Transverse colon (tissue), 4 donors: ENCODE data around the gene CCDC197. TPM values are rescaled to one million over a fixed set of nuclear protein-coding genes. Genes with fewer than 3 reads are reported as not detected.

Experiments used
- DNase-seq: peaks from one replicate; pipeline ENCODE4 v3.0.0-alpha.2; 2019
- H3K27ac ChIP-seq, 4 donors: fragments of 200-600 bp; sonication (generic); 2 replicates each; pipeline ENCODE4 v1.5.1; 2016 to 2018; ENCODE audit warnings: inconsistent platforms in 4 of 4
- H3K27me3 ChIP-seq: fragments of 200-600 bp; sonication (generic); 2 replicates; pipeline ENCODE4 v1.5.1; 2017; ENCODE audit warnings: inconsistent platforms
- H3K36me3 ChIP-seq, 4 donors: fragments of 200-600 bp; sonication (generic); 2 replicates each; pipeline ENCODE4 v1.5.1; 2017 to 2019; ENCODE audit warnings: inconsistent platforms in 4 of 4
- H3K4me1 ChIP-seq, 4 donors: fragments of 200-600 bp; sonication (generic); 2 replicates each; pipeline ENCODE4 v1.5.1; 2017 to 2020; ENCODE audit warnings: inconsistent platforms in 4 of 4
- H3K4me3 ChIP-seq, 4 donors: fragments of 200-600 bp; sonication (generic); 1 replicate in 1 of 4; 2 replicates in 3 of 4; pipeline versions ENCODE4 v1.5.1 to v1.6.1; 2017 to 2019; ENCODE audit warnings: inconsistent platforms in 4 of 4
- H3K9me3 ChIP-seq, 2 donors: fragments of 200-600 bp; sonication (generic); 2 replicates each; pipeline ENCODE4 v1.5.1; 2017 to 2019; ENCODE audit warnings: inconsistent platforms in 2 of 2
- EP300 ChIP-seq: sonication (generic); formaldehyde crosslinking; IDR thresholded peaks from one replicate; pipeline ENCODE4 v1.6.1; 2017; ENCODE audit warnings: antibody characterized with exemption, low read depth
- POLR2A ChIP-seq: fragments of 450-650 bp; IDR thresholded peaks from one replicate; pipeline ENCODE4 v1.6.1; 2016; ENCODE audit warnings: antibody characterized with exemption, mild to moderate bottlenecking, moderate library complexity
- POLR2AphosphoS5 ChIP-seq, 3 donors: sonication (generic); formaldehyde crosslinking; IDR thresholded peaks; one replicate each; pipeline ENCODE4 v1.6.1; 2016; ENCODE audit warnings: antibody characterized with exemption in 3 of 3
- WGBS, 2 donors: methylation state at CpG; one replicate each; pipeline ENCODE4 v1.1.5; 2018; ENCODE audit warnings: low coverage in 1 of 2; 5-methylcytosine and 5-hydroxymethylcytosine counted together
- in situ Hi-C, 4 donors: fragments of 200-750 bp; cut with MboI; loops; one replicate each; pipeline versions ENCODE4 v1.15.0 to v1.15.1; 2017; ENCODE audit warnings: low sequenced_read_pairs in 3 of 4, low pct_ligation_motif_present in 1 of 4, low pct_unique_long_range_greater_than_20kb in 1 of 4
- intact Hi-C: fragments of 100-400 bp; cut with DNase I; formaldehyde crosslinking; loops from one replicate; pipeline ENCODE4 v1.15.1; 2023; ENCODE audit warnings: low total_unique reads
- total RNA-seq, 4 donors: library from RNA; depleted of rRNA; stranded (reverse); fragments of >200 nt; gene quantifications; one replicate each; pipeline ENCODE4 v1.1.0, GENCODE V29; 2016
- TF ChIP-seq, protein P1 (sequence below), 5 experiments: fragments of 200-600 bp in 3 of 5; fragments of 450-650 bp in 2 of 5; sonication (generic) in 3 of 5; IDR thresholded peaks; 1 replicate in 2 of 5; 2 replicates in 3 of 5; pipeline ENCODE4 v1.5.1; 2016 to 2017; ENCODE audit warnings: antibody characterized with exemption in 5 of 5, inconsistent platforms in 3 of 5, mild to moderate bottlenecking in 2 of 5, moderate library complexity in 1 of 5

The CCDC197 gene
- total RNA-seq, 4 donors from 2014 or later, result not detected

DNA sequence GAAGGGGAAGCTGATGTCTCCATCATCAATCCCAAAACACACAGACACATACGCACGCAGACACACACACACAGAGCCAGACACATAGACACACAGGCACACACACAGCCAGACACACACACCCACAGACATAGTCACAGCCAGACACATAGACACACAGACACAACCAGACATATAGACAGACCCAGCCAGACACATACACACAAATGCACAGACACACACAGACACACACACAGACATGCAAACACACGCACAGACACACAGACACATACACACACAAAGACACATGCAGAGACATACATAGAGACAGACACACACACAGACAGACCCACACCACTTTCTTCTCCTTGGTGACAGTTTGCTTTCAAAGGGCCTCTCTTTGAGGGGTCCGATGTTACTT is 6.3 kb downstream of the CCDC197 start:
- in situ Hi-C loops, result loop anchor here in 3 of 4 donors (5.0 kb wide), 2 partner anchors 61 to 66 kb away; no protein-coding TSS in a partner anchor
- H3K36me3 ChIP-seq, result no peaks in the 10 kb centered on the region
- no peak overlapping the region for H3K4me3 ChIP-seq
- WGBS, 2 donors, result 88% methylated on average over 4 of the region's 4 CpGs; no CpG with 5 or more reads in 1 of the 2 donors
- H3K4me1 ChIP-seq, result peaks cover 0 to 8% (median 0%) of the 10 kb centered on the region in 4 donors
- no peak for DNase-seq
- no peaks in the 10 kb centered on the region for H3K9me3 ChIP-seq
- no peak overlapping the region for H3K27ac ChIP-seq
- intact Hi-C loops, result no loop called here
- TF ChIP-seq POLR2AphosphoS5 (IDR thresholded peaks at IDR 0.05), result no peak
- no peak for TF ChIP-seq EP300
- TF ChIP-seq POLR2A, result no peak
- TF ChIP-seq, protein P1, sequence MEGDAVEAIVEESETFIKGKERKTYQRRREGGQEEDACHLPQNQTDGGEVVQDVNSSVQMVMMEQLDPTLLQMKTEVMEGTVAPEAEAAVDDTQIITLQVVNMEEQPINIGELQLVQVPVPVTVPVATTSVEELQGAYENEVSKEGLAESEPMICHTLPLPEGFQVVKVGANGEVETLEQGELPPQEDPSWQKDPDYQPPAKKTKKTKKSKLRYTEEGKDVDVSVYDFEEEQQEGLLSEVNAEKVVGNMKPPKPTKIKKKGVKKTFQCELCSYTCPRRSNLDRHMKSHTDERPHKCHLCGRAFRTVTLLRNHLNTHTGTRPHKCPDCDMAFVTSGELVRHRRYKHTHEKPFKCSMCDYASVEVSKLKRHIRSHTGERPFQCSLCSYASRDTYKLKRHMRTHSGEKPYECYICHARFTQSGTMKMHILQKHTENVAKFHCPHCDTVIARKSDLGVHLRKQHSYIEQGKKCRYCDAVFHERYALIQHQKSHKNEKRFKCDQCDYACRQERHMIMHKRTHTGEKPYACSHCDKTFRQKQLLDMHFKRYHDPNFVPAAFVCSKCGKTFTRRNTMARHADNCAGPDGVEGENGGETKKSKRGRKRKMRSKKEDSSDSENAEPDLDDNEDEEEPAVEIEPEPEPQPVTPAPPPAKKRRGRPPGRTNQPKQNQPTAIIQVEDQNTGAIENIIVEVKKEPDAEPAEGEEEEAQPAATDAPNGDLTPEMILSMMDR (IDR thresholded peaks at IDR 0.05), result no peak
- H3K27me3 ChIP-seq, result no peaks in the 10 kb centered on the region

DNA sequence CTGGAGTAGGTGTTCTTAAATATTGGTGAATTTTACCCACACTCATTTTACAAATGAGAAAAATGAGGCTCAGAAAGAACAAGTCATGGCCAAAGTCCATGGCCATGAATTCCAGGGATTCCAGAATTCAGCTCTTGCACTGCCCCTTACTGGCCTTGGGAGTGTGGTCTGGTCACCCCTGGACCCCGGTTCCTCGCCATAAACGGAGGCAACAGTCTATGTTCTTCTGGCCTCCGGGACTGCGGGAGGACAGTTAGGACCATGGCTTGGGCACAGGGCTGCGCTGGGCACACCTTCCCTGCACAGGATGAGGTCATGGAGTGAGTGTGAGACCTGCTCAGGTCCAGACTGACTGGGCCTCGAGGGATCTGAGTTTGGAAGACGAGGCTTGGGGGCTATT is 6.9 kb downstream of the CCDC197 start:
- 67% methylated on average over 8 of the region's 8 CpGs; no CpG with 5 or more reads in 1 of the 2 donors for WGBS, 2 donors
- Histone ChIP-seq H3K27ac (no peak overlapping the region), H3K36me3 (no peaks in the 10 kb centered on the region), H3K4me3 (no peak overlapping the region), H3K4me1 (peaks cover 0 to 8% (median 0%) of the 10 kb centered on the region in 4 donors), H3K27me3 (no peaks in the 10 kb centered on the region), H3K9me3 (no peaks in the 10 kb centered on the region)
- no peak for DNase-seq
- in situ Hi-C loops (loop anchor here in 3 of 4 donors (5.0 kb wide), 2 partner anchors 62 to 67 kb away; no protein-coding TSS in a partner anchor), intact Hi-C loops (no loop called here)
- TF ChIP-seq EP300 (no peak), POLR2AphosphoS5 (IDR thresholded peaks at IDR 0.05) (no peak), POLR2A (no peak)
- TF ChIP-seq, protein P1 (IDR thresholded peaks at IDR 0.05), result no peak

DNA sequence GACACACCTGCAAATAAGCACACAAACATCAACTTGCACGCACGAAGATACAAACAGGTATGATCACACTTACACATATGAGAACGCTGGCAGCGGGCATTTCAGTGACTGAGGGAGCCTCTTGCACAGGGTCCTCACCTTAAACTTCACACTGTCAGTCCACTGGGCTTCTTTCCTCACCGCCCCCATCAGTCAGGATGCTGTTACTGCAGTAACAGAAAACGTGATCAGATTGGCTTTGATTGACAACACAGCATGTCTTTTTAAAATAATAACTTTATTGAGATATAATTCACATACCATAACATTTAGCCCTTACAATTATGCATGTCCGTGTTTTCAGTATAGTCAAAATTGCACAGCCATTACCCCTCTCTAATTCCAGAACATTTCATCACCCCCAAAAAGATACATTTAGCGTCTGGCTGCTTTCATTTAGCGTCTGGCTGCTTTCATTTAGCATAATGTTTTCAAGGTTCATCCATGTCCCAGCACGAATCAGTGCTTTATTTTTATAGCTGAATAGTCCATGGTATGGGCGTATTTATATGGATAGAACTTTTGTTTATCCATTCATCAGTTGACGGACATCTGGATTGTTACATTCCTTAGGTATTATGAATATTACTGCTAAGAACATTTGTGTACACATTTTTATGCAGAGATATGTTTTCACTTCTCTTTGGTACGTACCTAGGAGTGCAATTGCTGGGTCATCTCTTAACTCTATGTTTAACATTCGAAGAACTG is 8.4 kb downstream of the CCDC197 start:
- Histone ChIP-seq H3K36me3 (no peaks in the 10 kb centered on the region), H3K4me3 (no peak overlapping the region), H3K27ac (no peak overlapping the region), H3K9me3 (no peaks in the 10 kb centered on the region), H3K4me1 (peaks cover 0 to 8% (median 0%) of the 10 kb centered on the region in 4 donors), H3K27me3 (no peaks in the 10 kb centered on the region)
- in situ Hi-C loops, result no loop called here
- 32 to 43% methylated on average over 12 to 14 of the region's 14 CpGs for WGBS, 2 donors
- no peak for DNase-seq
- TF ChIP-seq POLR2AphosphoS5 (IDR thresholded peaks at IDR 0.05), result no peak
- TF ChIP-seq, protein P1 (IDR thresholded peaks at IDR 0.05), result peak in 3 of 5 experiments; percentile 14 to 27 (median 16)
- intact Hi-C loops, result no loop called here

DNA sequence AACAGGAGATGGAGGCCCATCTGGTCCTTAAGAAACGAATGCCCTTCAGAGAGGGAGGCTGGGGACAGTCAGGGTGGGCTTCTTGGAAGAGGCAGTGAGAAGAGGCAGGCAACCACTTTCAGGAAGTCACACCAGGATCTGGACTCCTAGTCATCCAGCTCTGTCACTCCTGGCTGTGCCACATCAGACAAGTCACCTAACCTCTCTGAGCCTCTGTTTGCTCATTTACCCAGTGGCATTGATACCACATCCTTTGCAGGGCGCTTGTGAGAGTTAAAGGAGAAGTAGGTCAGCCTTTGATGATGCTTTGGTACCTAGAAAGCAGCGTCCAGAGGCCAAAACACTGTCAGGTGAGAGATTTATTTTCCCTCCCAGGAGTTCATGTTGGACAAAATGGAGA is 11.1 kb downstream of the CCDC197 start:
- H3K9me3 ChIP-seq, result no peaks in the 10 kb centered on the region
- no peaks in the 10 kb centered on the region for H3K36me3 ChIP-seq
- DNase-seq, result no peak
- no peak overlapping the region for H3K4me3 ChIP-seq
- H3K27me3 ChIP-seq, result no peaks in the 10 kb centered on the region
- TF ChIP-seq POLR2AphosphoS5 (IDR thresholded peaks at IDR 0.05) (no peak), POLR2A (no peak), EP300 (no peak)
- TF ChIP-seq, protein P1 (IDR thresholded peaks at IDR 0.05), result no peak
- intact Hi-C loops, result no loop called here
- in situ Hi-C loops, result no loop called here
- whole genome bisulfite sequencing, 2 donors, result 57 to 69% methylated on average over 2 to 3 of the region's 3 CpGs
- H3K4me1 ChIP-seq, result no peaks in the 10 kb centered on the region
- H3K27ac ChIP-seq, result no peak overlapping the region
